ENCODE measurements around the gene TNNC1. TPM values are rescaled to one million over a fixed set of nuclear protein-coding genes. Genes with fewer than 3 reads are reported as not detected.

The TNNC1 gene
- total and polyA plus RNA-seq, 2 donors (not counting 1 experiment from before 2014, with no cell fraction given): 0.33 to 0.69 TPM

GRCh38 chr3:52447512-52448355, 6.1 kb downstream of the TNNC1 start:
- no peaks in the 10 kb centered on the region for H3K79me2 ChIP-seq (ENCODE audit: control insufficient read depth, insufficient read depth, low read length)
- H3K27ac ChIP-seq (ENCODE audit: insufficient read depth, low read length): no peak overlapping the region
- H3K9ac ChIP-seq (ENCODE audit: insufficient read depth, low read length): no peak overlapping the region

GRCh38 chr3:52446631-52447511, 7.0 kb downstream of the TNNC1 start:
- H3K36me3 ChIP-seq (ENCODE audit: control insufficient read depth, insufficient read depth, low read length): no peaks in the 10 kb centered on the region
- H3K27me3 ChIP-seq (ENCODE audit: control insufficient read depth, insufficient read depth, low read length): no peaks in the 10 kb centered on the region
- no peak overlapping the region for H3K27ac ChIP-seq (ENCODE audit: insufficient read depth, low read length)
- DNase-seq (ENCODE audit: low read depth in 2 of 2): peak; percentile 29 to 55
- H4K20me1 ChIP-seq (ENCODE audit: control insufficient read depth, extremely low read depth, insufficient read depth, low read length): no peaks in the 10 kb centered on the region
- no peaks in the 10 kb centered on the region for H3K4me1 ChIP-seq (ENCODE audit: control insufficient read depth, extremely low read depth, insufficient read depth, low read length)
- H3K4me2 ChIP-seq (ENCODE audit: extremely low read depth, insufficient read depth, low read length): no peak overlapping the region
- no peak overlapping the region for H3K9ac ChIP-seq (ENCODE audit: insufficient read depth, low read length)
- H3K79me2 ChIP-seq (ENCODE audit: control insufficient read depth, insufficient read depth, low read length): no peaks in the 10 kb centered on the region
- no peak overlapping the region for H2AFZ ChIP-seq (ENCODE audit: low read length)
- H3K9me3 ChIP-seq (ENCODE audit: control insufficient read depth, insufficient read depth, low read depth, low read length): no peaks in the 10 kb centered on the region
- no peak overlapping the region for H3K4me3 ChIP-seq (replicated peaks in 1 of 4; ENCODE audit: control extremely low read depth in 1 of 4, insufficient read depth in 1 of 4, low read depth in 3 of 4, low read length in 4 of 4)
- TF ChIP-seq, protein P1, sequence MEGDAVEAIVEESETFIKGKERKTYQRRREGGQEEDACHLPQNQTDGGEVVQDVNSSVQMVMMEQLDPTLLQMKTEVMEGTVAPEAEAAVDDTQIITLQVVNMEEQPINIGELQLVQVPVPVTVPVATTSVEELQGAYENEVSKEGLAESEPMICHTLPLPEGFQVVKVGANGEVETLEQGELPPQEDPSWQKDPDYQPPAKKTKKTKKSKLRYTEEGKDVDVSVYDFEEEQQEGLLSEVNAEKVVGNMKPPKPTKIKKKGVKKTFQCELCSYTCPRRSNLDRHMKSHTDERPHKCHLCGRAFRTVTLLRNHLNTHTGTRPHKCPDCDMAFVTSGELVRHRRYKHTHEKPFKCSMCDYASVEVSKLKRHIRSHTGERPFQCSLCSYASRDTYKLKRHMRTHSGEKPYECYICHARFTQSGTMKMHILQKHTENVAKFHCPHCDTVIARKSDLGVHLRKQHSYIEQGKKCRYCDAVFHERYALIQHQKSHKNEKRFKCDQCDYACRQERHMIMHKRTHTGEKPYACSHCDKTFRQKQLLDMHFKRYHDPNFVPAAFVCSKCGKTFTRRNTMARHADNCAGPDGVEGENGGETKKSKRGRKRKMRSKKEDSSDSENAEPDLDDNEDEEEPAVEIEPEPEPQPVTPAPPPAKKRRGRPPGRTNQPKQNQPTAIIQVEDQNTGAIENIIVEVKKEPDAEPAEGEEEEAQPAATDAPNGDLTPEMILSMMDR (conservative IDR thresholded peaks at IDR 0.05 in 1 of 2, IDR thresholded peaks at IDR 0.05 in 1 of 2; ENCODE audit: low read depth in 1 of 2, low read length in 2 of 2): peak; percentile 100
- no peak for TF ChIP-seq EZH2 (IDR thresholded peaks at IDR 0.05; ENCODE audit: low read length, missing control alignments)

More at GRCh38 chr3:52447512-52448355, 6.1 kb downstream of the TNNC1 start:
- Histone ChIP-seq H3K9me3 (ENCODE audit: control insufficient read depth, insufficient read depth, low read depth, low read length) (no peaks in the 10 kb centered on the region), H4K20me1 (ENCODE audit: control insufficient read depth, extremely low read depth, insufficient read depth, low read length) (no peaks in the 10 kb centered on the region), H2AFZ (ENCODE audit: low read length) (no peak overlapping the region), H3K4me3 (replicated peaks in 1 of 4; ENCODE audit: control extremely low read depth in 1 of 4, insufficient read depth in 1 of 4, low read depth in 3 of 4, low read length in 4 of 4) (no peak overlapping the region), H3K27me3 (ENCODE audit: control insufficient read depth, insufficient read depth, low read length) (no peaks in the 10 kb centered on the region), H3K36me3 (ENCODE audit: control insufficient read depth, insufficient read depth, low read length) (no peaks in the 10 kb centered on the region), H3K4me1 (ENCODE audit: control insufficient read depth, extremely low read depth, insufficient read depth, low read length) (no peaks in the 10 kb centered on the region), H3K4me2 (ENCODE audit: extremely low read depth, insufficient read depth, low read length) (no peak overlapping the region)
- no peak for DNase-seq (ENCODE audit: low read depth in 2 of 2)
- TF ChIP-seq EZH2 (IDR thresholded peaks at IDR 0.05; ENCODE audit: low read length, missing control alignments): no peak
- TF ChIP-seq, protein P1 (conservative IDR thresholded peaks at IDR 0.05 in 1 of 2, IDR thresholded peaks at IDR 0.05 in 1 of 2; ENCODE audit: low read depth in 1 of 2, low read length in 2 of 2): no peak

- Histone ChIP-seq H3K4me1 (ENCODE audit: control insufficient read depth, extremely low read depth, insufficient read depth, low read length) (no peaks in the 10 kb centered on the region), H3K9ac (ENCODE audit: insufficient read depth, low read length) (no peak overlapping the region), H3K27ac (ENCODE audit: insufficient read depth, low read length) (no peak overlapping the region), H3K36me3 (ENCODE audit: control insufficient read depth, insufficient read depth, low read length) (no peaks in the 10 kb centered on the region), H3K9me3 (ENCODE audit: control insufficient read depth, insufficient read depth, low read depth, low read length) (no peaks in the 10 kb centered on the region), H3K79me2 (ENCODE audit: control insufficient read depth, insufficient read depth, low read length) (no peaks in the 10 kb centered on the region), H3K27me3 (ENCODE audit: control insufficient read depth, insufficient read depth, low read length) (no peaks in the 10 kb centered on the region), H4K20me1 (ENCODE audit: control insufficient read depth, extremely low read depth, insufficient read depth, low read length) (no peaks in the 10 kb centered on the region), H3K4me3 (replicated peaks in 1 of 4; ENCODE audit: control extremely low read depth in 1 of 4, insufficient read depth in 1 of 4, low read depth in 3 of 4, low read length in 4 of 4) (no peak overlapping the region), H2AFZ (ENCODE audit: low read length) (no peak overlapping the region), H3K4me2 (ENCODE audit: extremely low read depth, insufficient read depth, low read length) (no peak overlapping the region)
- TF ChIP-seq, protein P1 (conservative IDR thresholded peaks at IDR 0.05 in 1 of 2, IDR thresholded peaks at IDR 0.05 in 1 of 2; ENCODE audit: low read depth in 1 of 2, low read length in 2 of 2): no peak
- no peak for TF ChIP-seq EZH2 (IDR thresholded peaks at IDR 0.05; ENCODE audit: low read length, missing control alignments)
- no peak for DNase-seq (ENCODE audit: low read depth in 2 of 2)
Measured at GRCh38 chr3:52446042-52446441, 7.8 kb downstream of the TNNC1 start.
